ENCODE measurements around the gene USP17L18. TPM values are rescaled to one million over a fixed set of nuclear protein-coding genes. Genes with fewer than 3 reads are reported as not detected.
"Not testable (repeated sequence)": the region's sequence is repeated elsewhere in the genome, so short reads cannot be mapped to it uniquely, and the experiment has no call there.

USP17L18 gene
- not detected for polyA plus RNA-seq (2012; ENCODE audit: low read depth, missing spikeins)

GRCh38 chr4:9247953-9248680 lies at the start of gene USP17L18:
TSS of gene USP17L18 (plus strand) at chr4:9248630. CDS start at chr4:9248630, 0 bp downstream.
- FAIRE-seq = not testable (repeated sequence)

GRCh38 chr4:9210357-9210756 lies 38.1 kb upstream of the USP17L18 start, which contains the start of gene USP17L10:
TSS of gene USP17L10 (plus strand) at chr4:9210657. CDS start at chr4:9210657, 0 bp downstream.
- not testable (repeated sequence) for DNase-seq (ENCODE audit: insufficient read length, low spot score); FAIRE-seq

More at GRCh38 chr4:9247953-9248680, at the start of gene USP17L18:
- not testable (repeated sequence) for DNase-seq (ENCODE audit: insufficient read length, low spot score)

GRCh38 chr4:9214701-9215100 lies 33.7 kb upstream of the USP17L18 start:
- DNase-seq (ENCODE audit: insufficient read length, low spot score); FAIRE-seq: not testable (repeated sequence)

GRCh38 chr4:9215105-9215504 lies 33.3 kb upstream of the USP17L18 start, which contains the start of gene USP17L11:
TSS of gene USP17L11 (plus strand) at chr4:9215405. CDS start at chr4:9215405, 0 bp downstream.
- DNase-seq (ENCODE audit: insufficient read length, low spot score); FAIRE-seq: not testable (repeated sequence)

- DNase-seq (ENCODE audit: insufficient read length, low spot score); FAIRE-seq: not testable (repeated sequence)
Measured at GRCh38 chr4:9219852-9220251, 28.6 kb upstream of the USP17L18 start, which contains the start of gene USP17L12. TSS of gene USP17L12 (plus strand) at chr4:9220152. CDS start at chr4:9220152, 0 bp downstream.

- FAIRE-seq; DNase-seq (ENCODE audit: insufficient read length, low spot score): not testable (repeated sequence)
Measured at GRCh38 chr4:9224596-9224995, 23.8 kb upstream of the USP17L18 start, which contains the start of gene USP17L13. TSS of gene USP17L13 (plus strand) at chr4:9224896. CDS start at chr4:9224896, 0 bp downstream.

- not testable (repeated sequence) for FAIRE-seq; DNase-seq (ENCODE audit: insufficient read length, low spot score)
Measured at GRCh38 chr4:9230249-9230648, 18.2 kb upstream of the USP17L18 start.

- DNase-seq (ENCODE audit: insufficient read length, low spot score); FAIRE-seq: not testable (repeated sequence)
Measured at GRCh38 chr4:9234085-9234484, 14.3 kb upstream of the USP17L18 start, which contains the start of gene USP17L15. TSS of gene USP17L15 (plus strand) at chr4:9234385. CDS start at chr4:9234385, 0 bp downstream.

- not testable (repeated sequence) for DNase-seq (ENCODE audit: insufficient read length, low spot score); FAIRE-seq
Measured at GRCh38 chr4:9238461-9238860, 10.0 kb upstream of the USP17L18 start.

GRCh38 chr4:9243579-9243978 lies 4.9 kb upstream of the USP17L18 start, which contains the start of gene USP17L17:
TSS of gene USP17L17 (plus strand) at chr4:9243879. CDS start at chr4:9243879, 0 bp downstream.
- not testable (repeated sequence) for FAIRE-seq; DNase-seq (ENCODE audit: insufficient read length, low spot score)

GRCh38 chr4:9253078-9253477 lies 4.6 kb downstream of the USP17L18 start, which contains the start of gene USP17L19:
TSS of gene USP17L19 (plus strand) at chr4:9253378. CDS start at chr4:9253378, 0 bp downstream.
- not testable (repeated sequence) for FAIRE-seq; DNase-seq (ENCODE audit: insufficient read length, low spot score)

- FAIRE-seq; DNase-seq (ENCODE audit: insufficient read length, low spot score): not testable (repeated sequence)
Measured at GRCh38 chr4:9257824-9258223, 9.4 kb downstream of the USP17L18 start, which contains the start of gene USP17L20. TSS of gene USP17L20 (plus strand) at chr4:9258124. CDS start at chr4:9258124, 0 bp downstream.

GRCh38 chr4:9262572-9262971 lies 14.1 kb downstream of the USP17L18 start, which contains the start of gene USP17L21:
TSS of gene USP17L21 (plus strand) at chr4:9262872. CDS start at chr4:9262872, 0 bp downstream.
- not testable (repeated sequence) for DNase-seq (ENCODE audit: insufficient read length, low spot score); FAIRE-seq

- not testable (repeated sequence) for DNase-seq (ENCODE audit: insufficient read length, low spot score); FAIRE-seq
Measured at GRCh38 chr4:9267319-9267718, 18.9 kb downstream of the USP17L18 start, which contains the start of gene USP17L22. TSS of gene USP17L22 (plus strand) at chr4:9267619. CDS start at chr4:9267619, 0 bp downstream.

- not testable (repeated sequence) for DNase-seq (ENCODE audit: insufficient read length, low spot score); FAIRE-seq
Measured at GRCh38 chr4:9271719-9272118, 23.3 kb downstream of the USP17L18 start.

Data from GM12891 (cell line).